Superior temporal gyrus (tissue), 1 donor: ENCODE data around the gene HOXD13.

ENCODE experiments used
- DNase-seq: peaks from one replicate; pipeline ENCODE4 v3.0.0-alpha.2; 2016; ENCODE audit errors: extremely low spot score

The HOXD13 gene

DNA sequence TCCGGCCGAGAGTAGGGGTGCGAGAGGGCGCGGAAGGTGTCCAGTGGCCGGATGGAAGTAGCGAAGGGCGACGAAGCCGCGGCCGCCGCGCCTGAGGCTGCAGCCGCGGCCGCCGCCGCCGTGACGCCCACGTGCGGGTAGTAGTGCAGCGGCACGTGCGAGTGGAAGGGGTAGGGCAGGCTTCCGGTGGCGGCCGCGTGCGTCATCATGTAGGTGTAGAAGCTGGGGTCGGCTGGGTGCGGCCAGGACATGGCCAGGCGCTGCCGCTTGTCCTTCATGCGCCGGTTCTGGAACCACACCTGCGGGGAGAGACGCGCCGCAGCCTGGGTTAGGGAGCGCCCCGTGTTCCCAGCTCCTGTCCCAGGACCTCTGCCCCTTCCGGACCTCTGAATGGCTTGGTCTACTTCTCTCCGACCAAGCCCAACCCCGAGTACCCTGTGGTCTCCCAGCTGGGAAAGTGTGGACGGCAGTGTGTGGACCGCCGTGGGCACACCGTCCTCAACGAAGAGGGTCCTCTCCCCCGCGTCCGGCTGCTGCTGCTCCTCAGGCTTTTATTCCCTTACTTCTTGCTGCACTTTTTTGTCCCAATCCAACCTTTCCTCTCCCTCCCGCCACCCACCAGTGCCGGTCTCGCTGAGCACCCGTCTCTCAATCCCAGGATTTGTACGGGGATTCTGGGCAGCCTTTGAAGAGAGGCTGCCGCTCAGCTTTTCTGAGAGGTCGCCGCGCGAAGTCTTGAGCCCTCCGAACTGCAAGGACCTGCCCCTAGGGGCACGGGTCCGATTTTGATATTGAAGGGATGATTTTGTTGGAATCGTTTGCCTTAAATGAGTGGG, 11.8 kb upstream of the HOXD13 start:
- DNase-seq = no peak

DNA sequence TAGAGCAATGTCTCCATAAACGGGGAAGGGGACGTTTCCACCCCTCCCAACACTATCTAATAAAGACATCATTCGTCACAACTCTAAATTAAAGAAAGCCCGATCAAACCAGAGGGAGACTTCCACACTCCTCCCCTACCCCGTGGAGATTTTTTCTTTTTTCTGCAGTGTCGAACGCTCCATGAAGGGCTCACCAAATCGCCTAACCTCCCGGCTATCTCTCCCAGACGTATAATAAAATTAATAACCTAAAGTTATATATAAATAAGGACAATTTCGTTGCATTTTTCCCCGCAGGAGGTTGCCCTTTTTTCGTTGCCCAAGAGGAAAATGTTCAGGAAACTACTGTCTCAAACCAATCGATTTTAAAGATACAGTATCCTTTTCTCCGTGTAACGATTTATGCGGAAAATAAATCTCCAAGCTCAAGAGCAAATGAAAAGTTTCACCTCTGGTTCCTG, 11.1 kb upstream of the HOXD13 start:
- no peak for DNase-seq

DNA sequence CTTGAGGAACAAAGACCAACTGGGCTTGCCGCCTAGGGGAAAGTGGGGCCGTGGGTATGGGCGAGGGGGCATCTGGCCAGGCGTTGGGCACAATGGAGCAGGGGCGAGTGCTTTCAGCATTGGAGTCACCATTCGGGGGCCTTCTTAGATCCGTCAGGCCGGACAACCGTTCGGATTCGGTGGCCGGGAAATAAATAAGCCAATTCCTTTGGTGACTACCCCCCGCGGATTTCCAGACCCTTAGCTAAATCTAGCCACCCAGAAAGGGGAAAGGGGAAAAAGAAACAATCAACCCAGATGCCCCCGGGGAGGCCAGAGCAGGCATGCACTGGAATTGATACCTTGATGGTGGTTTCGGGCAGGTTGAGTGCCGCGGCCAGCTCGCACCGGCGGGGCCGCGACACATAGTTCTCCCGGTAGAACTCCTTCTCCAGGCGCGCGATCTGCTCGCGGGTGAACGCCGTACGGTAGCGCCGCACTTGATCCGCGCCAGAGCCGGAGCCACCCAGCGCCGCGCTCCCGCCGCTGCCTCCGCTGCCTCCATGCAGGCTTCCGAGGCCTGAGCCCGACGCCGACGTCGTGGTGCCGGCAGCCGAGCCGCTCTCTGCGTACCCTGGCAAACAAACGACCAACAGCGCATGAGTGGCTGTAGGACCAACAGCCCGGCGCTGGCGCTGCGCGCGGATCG, 10.5 kb upstream of the HOXD13 start:
- no peak for DNase-seq

DNA sequence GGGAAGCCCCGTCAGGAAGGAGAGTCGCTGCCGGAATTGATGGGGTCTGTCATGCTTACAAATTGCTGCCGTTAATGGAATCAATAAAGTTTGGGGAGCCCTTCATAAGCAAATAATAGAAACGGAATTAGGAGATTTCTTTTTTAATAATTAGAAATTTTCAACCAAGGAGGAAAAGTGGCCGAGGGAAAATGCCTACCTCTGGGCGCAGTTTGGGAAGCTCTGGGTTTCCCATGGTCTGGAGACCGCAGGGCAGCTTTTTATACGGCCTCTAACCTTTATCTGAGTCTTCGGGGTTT, 10.0 kb upstream of the HOXD13 start:
- DNase-seq = no peak

DNA sequence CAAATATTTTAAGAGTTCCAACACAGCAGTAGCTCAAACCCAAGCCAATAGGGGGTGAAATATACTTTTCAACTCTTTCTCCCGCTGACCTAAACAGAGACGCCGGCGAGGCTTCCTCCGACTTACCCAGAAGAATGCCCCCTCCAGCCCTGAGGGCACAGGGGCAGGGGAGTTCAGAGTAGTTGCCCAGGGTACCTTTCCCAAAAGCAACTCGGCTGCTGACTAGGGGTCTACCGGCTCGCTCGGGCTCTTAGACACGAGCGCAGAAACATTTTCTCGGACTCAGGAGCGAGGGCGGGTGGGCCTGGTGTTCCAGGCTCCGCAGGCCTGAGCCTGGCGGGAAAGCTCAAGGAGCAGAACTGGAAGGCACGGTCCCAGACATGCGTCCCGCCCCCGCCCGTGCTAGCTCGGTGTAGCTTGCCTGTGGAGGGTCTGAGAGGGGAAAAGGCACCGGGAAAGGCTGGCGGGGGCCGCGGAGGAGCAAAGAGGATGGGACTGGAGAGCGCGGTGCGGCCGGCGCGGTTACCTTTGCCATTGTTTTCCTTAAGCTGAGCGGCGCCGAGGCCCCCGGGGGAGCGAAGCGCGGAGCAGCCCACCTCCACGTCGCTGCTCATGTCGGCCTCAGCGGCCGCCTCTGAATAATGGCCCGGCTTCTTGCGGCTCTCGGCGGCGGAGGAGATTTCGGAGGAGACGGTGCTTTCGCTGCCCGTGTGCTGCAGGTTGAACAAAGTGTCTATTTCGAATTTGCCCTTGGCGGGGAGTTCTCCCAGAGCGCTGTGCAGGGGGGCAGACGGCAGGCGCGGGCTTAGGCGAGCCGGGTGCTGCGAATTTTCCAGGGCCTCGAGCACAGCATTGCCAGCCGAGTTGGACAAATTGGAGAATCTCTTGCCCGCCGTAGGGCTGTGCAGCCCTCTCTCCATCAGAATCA, 9.4 kb upstream of the HOXD13 start:
- DNase-seq = no peak

DNA sequence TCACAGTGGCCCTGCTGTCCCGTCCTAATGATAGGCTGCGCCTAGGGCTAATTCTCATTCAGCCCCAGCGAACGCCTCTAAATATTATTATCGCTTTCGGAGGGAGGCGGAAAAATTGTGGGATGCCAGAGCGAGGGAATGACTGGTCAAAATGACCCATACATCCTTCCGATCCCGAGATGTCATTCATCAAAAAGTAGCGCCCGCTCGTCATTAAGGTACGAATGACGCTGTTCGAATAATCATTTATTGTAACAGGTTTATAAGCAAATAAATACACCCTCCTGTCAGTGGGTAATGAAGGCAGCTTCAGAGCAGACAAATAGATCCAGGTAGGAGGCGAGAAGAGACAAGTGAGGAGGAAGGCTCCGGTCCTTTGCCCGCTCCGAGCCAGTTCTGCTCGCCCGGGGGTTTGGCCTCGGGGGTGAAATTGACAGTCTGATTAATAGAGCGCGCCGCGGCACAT, 8.7 kb upstream of the HOXD13 start, which contains the start of gene EVX2:
EVX2 (minus strand) TSS at position 167 of the 466 bp plus-strand sequence. CDS start 186 bp downstream, outside the sequence.
- no peak for DNase-seq

DNA sequence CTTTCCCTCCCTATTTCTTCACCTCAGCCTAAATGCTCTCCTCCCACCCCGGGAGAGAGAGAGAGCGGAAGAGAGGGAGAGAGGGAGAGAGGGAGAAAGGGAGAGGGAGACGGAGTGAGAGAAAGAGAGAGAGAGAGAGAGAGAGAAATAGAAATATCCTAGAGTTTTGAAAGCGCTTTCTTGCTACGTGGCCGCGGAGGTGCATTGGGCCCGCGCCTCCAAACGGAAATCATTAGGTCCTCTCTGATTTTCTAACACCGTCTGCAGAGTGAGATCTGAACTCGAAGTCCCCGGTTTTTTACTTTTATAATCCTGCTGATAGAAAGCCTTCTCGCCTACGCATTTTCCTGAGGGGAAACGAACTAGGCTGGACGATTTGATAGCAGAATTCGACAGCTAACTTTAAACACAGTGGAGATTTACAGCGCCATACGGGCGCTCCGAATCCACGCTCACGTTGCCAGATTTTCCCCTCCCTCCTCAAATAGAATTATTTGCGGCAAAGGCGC, 7.9 kb upstream of the HOXD13 start:
- no peak for DNase-seq

DNA sequence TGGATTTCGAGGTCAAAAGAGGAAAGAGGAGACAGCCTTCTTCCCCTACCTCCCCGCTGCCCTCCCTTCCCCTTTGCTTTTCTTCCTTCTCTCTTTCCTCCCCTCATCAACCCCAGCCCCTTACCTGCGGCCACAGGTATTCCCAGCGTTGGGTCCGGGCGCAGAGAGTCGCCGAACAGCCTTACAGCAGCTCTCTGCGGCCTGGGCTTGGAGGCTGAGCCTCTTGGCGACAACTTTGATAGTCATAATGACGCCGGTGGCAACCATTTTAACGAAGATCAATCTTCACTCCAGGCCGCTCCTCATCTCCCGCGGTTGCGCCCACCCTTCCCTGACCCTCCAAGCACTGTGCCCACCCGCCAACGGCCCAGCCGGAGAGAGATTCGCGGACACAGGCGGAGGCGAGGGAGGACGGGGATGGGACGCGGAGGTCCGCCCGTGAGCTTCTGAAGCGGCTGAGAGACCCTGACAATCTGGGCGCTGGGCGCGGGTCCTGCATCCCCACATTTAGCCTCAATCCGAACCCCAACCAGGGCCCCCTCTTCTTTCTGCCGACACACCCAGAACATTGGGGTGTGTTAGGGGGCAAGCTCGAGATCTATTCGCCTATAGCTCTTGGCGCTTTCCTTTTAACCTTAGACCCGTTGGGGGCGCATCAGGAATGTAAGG, 7.3 kb upstream of the HOXD13 start:
- DNase-seq = no peak

DNA sequence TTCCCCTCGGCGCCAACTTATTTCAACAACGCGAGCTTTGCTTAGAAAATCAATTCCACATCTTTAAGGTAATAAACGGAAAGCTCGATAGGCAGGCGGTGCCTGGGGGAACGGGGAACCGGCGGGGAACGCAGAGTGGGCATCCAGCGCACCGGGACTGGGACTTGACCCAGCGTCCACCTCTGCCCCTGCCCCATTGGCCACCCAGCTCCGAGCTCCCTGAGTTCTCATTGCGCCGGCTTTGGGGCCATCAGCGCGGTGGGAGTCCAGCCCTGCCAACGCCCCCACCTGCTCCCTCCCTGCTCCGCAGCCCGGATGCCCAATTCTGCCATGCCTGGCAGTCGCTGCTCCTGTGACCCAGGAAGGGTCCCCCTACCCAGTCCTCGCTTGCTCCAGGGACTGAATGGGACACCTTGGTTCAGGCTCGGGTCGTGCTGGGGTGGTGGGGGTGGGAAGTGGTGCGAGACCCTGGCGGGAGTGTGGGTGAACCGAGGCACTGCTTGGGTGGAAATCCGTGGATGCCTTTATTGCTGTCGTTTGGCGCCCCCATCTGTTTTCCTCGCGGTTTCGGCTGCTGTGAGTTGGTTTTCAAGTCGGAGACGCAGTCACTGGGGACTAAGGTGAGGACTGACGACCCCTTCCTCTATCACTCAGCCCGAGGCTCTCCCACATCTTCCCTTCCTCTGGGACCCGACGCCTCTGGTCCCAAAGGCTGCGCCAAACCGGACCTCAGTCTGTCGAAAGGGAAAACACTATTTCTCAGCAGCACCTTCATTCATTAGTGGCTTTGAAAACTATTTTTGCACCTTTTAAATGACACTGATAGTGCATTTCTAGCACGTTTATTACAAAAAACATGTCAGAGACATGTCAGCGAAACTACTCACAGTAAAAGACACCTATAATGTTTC, 6.4 kb upstream of the HOXD13 start:
- peak; percentile 65 for DNase-seq

DNA sequence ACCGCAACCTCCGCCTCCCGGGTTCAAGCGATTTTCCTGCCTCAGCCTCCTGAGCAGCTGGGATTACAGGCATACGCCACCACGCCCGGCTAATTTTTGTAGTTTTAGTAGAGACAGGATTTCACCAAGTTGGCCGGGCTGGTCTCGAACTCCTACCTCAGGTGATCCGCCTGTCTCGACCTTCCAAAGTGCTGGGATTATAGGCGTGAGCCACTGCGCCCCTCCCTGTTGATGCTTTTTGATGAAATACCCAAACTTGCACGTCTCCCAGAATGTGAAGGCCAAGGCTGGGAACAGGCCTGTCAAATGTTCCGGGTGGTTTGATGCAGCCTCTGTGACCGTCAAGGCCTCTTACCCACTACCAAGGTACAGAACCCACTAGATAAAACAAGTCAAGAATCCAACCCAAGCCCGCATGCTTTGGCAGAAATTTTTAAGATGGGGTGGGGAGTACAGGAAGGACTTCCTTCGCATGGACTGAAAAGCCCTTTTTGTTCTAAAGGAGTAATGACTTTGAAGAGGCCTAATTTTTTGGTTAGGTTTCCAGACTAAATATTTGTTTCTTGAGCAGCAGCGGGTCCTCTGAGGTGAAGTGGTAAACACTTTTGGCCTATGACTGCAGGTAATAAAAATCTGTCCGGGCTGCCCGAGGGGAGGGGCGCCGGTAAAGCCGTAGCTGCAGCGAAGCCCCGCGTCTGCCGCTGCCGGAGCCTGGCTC, 5.0 kb upstream of the HOXD13 start:
- no peak for DNase-seq

DNA sequence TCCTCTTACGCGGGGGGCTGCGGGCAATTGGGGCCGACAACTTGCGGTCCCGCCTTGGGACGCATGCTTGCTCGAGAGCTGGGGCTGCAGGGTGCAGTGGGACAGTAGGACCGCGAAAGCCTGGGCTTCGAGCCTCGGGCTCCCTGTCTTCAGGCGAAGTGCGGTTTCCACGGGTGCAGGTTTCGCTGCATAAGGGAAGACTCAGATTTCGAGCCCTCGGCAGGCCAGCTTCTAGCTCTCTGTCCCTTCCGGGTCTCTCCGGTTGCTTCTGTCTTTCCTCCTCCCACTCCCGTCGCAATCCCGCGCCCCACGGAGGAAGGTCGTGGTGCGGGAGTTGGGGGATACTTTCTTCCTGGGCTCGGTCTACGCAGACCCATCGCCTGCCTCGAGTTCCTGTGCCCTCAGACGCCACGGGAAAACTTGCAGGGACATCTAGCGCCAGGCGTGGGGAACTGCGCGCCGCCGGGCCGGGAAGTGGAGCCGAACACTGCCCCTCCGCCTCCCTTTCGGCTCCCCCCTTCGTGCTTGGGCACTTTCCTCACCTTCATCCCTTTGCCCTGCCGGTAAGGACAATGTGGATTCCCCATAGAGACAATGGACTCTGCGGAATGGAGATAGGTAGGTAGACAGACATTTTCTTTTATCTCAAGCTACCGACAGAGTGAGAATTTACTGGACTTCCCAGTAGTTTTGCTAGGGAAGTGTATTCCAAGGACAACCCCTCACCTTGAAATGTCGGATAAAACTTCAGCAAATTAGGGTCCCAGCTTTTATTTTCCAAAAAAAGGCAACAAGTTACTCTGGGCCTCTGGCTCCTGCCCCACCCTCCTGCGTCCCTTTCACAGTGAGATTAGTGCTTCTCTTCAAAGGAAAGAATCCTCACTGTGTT, 4.2 kb upstream of the HOXD13 start:
- DNase-seq = no peak

DNA sequence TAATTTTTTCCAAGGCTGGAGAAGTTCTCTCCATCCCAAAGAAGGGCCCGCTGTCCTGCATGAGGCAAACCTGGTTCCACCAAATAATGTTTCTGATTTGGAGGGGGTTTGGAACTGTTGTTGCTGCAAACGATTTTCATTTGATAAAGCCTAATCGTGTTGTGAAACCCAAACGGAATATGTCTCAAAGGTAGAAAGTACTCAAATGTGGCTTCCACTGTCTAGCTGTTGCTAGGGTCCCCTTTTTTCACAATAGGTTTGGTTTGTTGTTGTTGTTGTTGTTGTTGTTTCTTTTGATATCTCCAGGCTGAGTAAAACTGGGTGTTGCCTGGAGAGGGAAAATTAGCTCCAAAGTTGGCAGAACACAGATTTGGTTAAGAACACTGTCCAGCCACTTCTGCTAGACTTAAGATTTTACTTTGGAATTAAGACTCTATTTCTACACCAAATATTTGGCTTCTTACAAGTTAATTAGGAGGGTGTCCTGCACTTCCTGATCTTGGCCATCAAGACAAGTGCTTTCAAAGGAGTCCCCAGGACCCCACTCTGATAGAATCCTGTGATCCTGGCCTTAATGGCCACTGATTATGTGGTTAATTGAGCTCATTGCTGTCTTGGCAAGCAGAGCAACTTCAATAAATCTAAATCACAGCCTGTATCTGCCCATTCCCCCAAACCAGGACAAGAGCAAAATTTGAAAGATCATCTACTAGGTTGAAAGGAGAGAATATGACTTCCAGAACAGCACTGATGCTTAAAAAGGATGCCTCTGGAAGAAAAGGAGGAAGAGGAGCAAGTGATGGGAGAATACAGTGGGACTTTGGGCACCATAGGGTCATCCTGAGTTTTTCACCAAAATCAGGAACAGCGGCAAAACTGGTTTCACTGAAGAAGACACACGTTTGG, 3.3 kb upstream of the HOXD13 start:
- no peak for DNase-seq

DNA sequence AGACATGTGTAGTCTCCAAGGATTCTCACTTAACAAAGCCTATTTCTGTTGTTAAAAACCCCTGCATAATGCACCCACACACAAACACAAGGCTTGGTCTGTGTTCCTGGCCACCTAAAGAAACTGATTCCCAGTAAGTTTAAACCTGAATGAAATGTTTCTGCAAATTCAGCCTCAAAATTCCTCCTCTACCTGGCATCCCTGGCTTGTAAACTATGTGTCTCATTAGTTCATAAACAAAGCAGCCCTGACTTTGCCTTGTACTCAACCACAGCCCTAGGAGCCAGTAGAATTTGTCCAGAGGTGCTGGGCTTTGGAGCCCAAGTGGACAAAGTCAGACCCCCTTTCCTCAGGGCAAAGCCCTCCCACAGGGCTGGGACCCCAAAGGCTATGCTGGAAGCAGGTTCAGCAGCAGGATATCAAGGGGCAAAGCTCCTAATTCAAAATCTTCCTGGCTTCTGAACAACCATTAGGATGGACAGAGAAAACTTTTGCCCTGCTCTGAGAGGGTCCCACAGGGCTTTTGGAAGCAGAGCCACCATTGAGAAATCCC, 2.6 kb upstream of the HOXD13 start:
- DNase-seq = no peak

DNA sequence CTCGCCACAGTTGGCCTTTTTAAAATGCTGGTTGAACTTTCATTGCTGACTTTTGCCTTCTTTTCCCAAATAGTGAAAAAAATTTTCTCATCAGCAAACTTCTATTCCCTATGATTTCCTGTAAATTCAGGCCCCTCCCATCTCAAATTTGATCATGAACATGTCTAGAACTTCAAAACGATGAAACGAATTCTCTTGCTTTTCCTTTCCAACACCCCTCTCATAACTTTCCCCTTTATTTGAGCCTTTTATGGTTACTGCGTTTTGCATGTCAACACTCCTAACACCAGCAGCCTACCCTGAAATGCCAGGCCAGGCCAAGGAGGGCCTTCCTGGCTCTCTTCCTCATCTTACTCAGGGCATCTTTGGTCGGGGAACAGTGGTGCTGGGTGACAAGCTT, 1.7 kb upstream of the HOXD13 start:
- DNase-seq = no peak

DNA sequence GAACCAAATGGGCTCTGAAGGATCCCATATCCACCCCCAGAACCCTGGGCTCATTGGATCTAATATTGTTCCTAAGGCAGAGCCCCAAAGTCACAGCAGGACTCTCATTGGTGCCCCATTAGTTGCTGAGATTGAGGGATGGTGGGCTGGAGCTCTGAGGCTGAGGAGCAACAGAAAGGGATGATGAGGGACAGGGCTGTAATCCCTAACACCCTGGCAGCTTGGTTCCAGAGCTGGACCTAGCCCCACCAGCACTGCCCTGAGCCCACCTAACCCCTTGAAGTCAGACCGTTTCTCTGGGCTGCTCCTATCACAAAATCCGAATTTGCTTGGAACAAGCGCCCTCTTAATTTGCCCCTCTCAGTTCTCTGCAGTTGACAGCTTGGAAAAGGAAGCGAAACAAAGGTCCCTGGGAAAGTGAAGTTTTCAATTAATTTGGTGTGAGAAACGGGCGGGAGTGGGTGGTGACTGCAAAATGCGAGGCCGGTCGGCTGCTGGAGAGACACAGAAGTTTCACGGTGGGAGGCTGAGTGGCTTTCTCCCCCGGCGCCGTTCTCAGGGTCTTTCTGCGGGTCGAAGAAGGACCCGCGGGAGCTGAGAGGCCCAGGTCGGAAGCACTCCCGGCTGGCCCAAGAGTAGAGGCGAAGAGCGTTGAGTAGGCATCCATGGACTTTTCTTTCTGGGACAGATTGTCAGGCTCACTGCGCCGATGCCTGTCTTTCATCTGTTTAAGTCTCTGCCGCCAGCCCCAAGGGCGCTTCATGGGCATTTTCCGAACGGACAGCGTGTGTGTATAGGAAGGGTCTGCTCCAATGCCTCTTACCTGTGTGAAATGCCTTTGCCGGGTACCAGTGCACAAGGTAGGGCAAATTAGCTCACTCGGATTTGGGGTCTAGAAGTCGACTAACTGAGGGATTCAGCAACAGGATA, 927 bp upstream of the HOXD13 start:
- DNase-seq = no peak
